ENCODE measurements around the gene XIRP1.
"Not testable (repeated sequence)": the region's sequence is repeated elsewhere in the genome, so short reads cannot be mapped to it uniquely, and the experiment has no call there.

The XIRP1 gene, protein sequence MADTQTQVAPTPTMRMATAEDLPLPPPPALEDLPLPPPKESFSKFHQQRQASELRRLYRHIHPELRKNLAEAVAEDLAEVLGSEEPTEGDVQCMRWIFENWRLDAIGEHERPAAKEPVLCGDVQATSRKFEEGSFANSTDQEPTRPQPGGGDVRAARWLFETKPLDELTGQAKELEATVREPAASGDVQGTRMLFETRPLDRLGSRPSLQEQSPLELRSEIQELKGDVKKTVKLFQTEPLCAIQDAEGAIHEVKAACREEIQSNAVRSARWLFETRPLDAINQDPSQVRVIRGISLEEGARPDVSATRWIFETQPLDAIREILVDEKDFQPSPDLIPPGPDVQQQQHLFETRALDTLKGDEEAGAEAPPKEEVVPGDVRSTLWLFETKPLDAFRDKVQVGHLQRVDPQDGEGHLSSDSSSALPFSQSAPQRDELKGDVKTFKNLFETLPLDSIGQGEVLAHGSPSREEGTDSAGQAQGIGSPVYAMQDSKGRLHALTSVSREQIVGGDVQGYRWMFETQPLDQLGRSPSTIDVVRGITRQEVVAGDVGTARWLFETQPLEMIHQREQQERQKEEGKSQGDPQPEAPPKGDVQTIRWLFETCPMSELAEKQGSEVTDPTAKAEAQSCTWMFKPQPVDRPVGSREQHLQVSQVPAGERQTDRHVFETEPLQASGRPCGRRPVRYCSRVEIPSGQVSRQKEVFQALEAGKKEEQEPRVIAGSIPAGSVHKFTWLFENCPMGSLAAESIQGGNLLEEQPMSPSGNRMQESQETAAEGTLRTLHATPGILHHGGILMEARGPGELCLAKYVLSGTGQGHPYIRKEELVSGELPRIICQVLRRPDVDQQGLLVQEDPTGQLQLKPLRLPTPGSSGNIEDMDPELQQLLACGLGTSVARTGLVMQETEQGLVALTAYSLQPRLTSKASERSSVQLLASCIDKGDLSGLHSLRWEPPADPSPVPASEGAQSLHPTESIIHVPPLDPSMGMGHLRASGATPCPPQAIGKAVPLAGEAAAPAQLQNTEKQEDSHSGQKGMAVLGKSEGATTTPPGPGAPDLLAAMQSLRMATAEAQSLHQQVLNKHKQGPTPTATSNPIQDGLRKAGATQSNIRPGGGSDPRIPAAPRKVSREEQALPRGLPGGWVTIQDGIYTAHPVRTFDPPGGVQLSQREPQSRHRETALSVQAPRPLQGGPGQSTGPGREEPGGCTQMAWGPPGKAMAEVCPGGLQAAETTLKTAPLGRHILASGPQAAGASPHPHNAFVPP (N-terminal part only)

GRCh38 chr3:39192490-39193092, at the start of gene XIRP1:
Gene XIRP1 (minus strand): TSS chr3:39192595. CDS start chr3:39189445, 3,150 bp downstream.
- DNase-seq (ENCODE audit: low spot score) (no peak), FAIRE-seq (no peak)

- FAIRE-seq (no peak), DNase-seq (ENCODE audit: low spot score) (no peak)
Measured at GRCh38 chr3:39241561-39241960, 49.2 kb upstream of the XIRP1 start.

GRCh38 chr3:39237027-39237426, 44.6 kb upstream of the XIRP1 start:
- no peak for DNase-seq (ENCODE audit: low spot score)
- no peak for FAIRE-seq

DNA sequence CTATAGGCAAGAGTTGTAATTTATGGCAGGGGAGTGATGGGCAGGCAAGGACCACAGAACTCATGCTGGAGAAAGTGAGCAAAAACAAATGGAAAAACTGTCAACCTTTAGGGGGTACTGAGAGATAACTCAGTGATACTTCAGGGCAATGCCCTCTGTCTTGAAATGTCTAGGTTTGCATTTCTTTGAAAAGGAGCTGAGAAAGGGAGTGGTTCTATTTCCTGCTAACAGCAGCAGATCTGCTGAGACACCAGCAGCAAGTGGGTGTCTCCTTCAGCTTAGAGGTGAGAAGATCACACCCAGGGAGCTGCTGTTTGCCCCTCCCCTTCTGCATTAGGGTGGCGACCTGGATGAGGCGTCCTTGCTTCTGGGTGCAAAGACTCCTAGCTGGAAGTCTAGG, 42.3 kb upstream of the XIRP1 start:
- FAIRE-seq (no peak), DNase-seq (ENCODE audit: low spot score) (no peak)

GRCh38 chr3:39232859-39233258, 40.5 kb upstream of the XIRP1 start:
- DNase-seq (ENCODE audit: low spot score), result no peak

DNA sequence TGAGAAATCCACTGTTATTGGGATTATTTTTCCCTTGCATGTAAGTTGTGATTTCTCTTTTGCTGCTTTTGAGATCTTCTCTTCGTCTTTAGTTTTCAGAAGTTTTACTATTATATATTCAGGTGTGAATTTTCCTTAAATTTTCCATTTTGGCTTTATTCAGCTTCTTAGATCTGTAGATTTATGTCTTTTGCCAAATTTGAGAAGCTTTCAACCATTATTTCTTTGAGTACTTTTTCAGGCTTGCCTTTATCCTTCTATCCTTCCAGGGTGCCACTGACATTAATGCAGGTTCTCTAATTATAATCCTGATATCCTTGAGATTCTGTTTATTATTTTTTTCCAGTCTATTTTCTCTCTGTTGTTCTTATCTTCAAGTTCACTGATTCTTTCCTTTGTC, 38.1 kb upstream of the XIRP1 start:
- no peak for DNase-seq (ENCODE audit: low spot score)
- no peak for FAIRE-seq

More at GRCh38 chr3:39232859-39233258, 40.5 kb upstream of the XIRP1 start:
- no peak for FAIRE-seq

GRCh38 chr3:39228496-39228895, 36.1 kb upstream of the XIRP1 start:
- DNase-seq (ENCODE audit: low spot score), result no peak
- no peak for FAIRE-seq

DNA sequence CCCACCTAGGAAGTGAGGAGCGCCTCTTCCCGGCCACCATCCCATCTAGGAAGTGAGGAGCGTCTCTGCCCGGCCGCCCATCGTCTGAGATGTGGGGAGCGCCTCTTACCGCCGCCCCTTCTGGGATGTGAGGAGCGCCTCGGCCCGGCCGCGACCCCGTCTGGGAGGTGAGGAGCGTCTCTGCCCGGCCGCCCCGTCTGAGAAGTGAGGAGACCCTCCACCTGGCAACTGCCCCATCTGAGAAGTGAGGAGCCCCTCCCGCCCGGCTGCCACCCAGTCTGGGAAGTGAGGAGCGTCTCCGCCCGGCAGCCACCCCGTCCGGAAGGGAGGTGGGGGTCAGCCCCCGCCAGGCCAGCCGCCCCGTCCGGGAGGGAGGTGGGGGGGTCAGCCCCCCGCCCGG, 35.2 kb upstream of the XIRP1 start:
- FAIRE-seq; DNase-seq (ENCODE audit: low spot score): not testable (repeated sequence)

GRCh38 chr3:39226106-39226741, 33.8 kb upstream of the XIRP1 start:
- FAIRE-seq (no peak), DNase-seq (ENCODE audit: low spot score) (no peak)

GRCh38 chr3:39224288-39224687, 31.9 kb upstream of the XIRP1 start:
- DNase-seq (ENCODE audit: low spot score), result no peak
- no peak for FAIRE-seq

DNA sequence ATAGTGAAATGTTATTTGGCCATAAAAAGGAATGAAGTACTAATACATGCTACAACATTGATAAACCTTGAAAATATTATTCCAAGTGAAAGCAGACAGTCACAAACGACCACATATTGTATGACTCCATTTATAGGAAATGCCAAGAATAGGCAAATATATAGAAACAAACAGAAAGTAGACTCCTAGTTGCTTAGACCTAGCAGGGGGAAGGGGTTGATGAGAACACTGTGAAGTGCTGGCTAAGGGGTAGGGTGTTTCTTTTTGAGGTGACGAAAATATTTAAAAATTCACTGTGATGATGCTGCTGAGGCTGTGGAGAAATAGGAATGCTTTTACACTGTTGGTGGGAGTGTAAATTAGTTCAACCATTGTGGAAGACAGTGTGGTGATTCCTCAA, 30.5 kb upstream of the XIRP1 start:
- DNase-seq (ENCODE audit: low spot score) (no peak), FAIRE-seq (no peak)

DNA sequence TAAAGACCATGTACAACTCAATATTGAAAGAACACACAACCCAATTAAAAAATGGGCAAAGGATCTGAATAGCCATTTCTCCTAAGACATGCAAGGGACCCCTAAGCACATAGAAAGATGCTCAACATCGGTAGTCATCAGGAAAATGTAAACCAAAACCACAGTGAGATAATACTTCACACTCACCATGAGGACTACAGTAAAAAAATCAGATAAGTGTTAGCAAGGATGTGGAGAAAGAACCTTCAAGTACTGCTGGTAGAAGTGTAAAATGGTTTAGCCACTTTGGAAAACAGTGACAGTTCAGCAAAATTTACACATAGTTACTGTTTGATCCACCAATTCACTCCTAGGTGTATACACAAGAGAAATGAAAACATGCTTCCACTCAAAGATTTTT, 30.1 kb upstream of the XIRP1 start:
- no peak for FAIRE-seq
- DNase-seq (ENCODE audit: low spot score), result no peak

DNA sequence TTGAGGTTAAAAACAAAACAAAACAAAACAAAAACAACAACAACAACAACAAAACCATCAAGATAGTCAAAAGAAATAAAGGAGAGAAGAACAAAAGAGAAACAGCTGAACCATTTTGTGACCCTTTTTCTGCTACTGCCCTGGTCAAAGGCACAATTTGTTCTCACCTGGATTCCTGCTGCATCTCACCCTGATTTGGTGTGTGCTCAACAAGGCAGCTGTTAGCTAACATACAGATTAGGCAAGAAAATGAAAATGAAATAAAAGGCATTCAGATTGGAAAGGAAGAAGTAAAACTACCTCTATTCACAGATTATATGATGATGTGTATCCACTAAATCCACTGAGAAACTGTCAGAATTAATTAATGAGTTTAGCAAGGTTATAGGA, 28.7 kb upstream of the XIRP1 start:
- DNase-seq (ENCODE audit: low spot score), result no peak
- no peak for FAIRE-seq

DNA sequence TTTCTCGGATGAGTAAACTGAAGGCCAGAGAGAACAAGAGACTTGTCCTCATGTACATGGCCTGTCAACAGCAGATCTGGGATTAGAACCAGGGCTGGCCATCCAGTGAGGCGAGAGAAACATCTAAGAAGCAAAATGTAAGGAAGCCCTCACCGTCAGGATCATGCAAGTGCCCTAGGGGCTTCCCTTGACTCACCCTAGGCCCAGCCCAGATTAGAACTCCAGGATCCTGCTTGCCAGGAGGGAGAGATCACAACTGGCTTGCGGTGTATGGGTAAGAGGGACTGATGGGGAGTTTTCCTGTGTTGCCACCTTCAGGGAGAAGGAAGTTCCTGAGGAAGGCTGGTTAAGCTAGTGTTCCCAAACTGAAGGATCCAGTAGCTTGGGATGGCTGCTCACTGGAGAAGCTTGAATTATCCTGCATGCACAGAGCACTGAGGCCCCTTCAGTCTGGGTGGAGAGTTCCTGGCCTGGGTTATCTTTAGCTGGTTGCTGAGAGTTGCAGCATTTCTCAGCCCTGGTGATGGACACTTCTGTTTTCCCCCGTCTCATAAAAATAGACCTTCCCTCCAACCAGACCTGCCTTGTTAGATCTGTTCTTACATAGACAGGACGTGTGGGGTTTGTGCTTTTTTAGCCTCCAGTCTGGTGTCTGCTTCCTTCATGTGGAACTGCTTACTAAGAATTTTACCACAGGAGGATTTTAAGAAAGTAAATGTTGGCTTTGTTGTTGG, 28.2 kb upstream of the XIRP1 start:
- FAIRE-seq (no peak), DNase-seq (ENCODE audit: low spot score) (no peak)

DNA sequence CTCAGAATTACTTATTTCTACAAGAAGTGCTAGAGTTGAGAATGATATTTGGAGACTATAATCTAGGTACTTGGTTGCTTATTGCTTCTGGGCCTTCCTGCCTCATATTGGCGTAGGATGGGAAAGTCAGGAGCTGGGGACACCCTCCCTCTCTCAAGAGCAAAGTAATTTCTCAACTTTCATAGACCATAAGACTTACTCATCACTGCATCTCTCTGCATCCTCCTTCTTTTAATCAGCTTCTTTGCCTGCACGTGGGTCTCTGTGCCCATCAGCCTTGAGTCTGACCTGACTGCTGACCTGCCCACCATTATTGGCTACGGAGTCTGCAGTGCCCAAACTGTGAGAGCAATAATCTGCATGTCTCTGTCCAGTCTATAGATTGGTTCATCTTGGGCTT, 27.3 kb upstream of the XIRP1 start:
- FAIRE-seq, result no peak
- DNase-seq (ENCODE audit: low spot score), result no peak

GRCh38 chr3:39216176-39216790, 23.9 kb upstream of the XIRP1 start:
- FAIRE-seq (no peak), DNase-seq (ENCODE audit: low spot score) (no peak)

- FAIRE-seq (no peak), DNase-seq (ENCODE audit: low spot score) (no peak)
Measured at GRCh38 chr3:39213613-39214012, 21.2 kb upstream of the XIRP1 start.

- FAIRE-seq (no peak), DNase-seq (ENCODE audit: low spot score) (no peak)
Measured at GRCh38 chr3:39212665-39213064, 20.3 kb upstream of the XIRP1 start.

DNA sequence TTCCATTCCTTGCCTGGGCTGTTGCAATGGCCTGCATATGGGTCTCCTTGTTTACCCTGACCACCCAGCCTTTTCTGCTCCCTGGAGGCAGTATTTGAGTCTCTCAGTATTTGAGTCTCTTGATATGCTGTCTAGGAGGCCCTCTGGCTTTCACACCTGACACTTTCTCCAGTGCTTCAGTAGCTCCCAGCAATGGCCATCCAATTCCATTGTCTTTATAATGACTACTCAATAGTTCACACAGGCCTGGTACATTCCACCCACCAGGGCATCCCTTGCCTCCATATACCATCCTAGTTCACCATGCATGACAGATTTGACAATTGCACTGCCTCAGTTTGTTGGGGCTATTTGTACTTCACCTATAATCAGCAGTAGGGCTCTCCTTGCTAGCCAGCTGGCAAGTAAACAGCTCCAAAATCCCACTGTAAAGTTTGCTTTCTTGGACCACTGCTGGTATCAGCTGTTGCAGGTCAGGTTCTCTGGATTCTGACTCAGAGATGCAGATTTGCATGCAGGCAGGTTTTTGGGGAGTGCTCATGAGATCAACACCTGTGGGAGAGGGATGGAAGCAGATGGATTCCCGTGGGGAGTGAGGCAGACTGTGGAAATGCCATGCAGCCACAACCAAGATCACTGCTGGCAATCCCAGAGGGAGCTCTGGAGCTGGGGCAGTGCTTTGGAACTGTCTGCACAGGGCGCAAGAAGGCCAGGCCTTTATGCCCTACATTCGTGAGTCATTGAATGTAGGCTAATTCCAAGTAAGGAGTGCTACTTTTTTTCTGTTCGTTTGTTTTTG, 19.1 kb upstream of the XIRP1 start:
- DNase-seq (ENCODE audit: low spot score) (no peak), FAIRE-seq (no peak)

Measured in RCC 7860 (cell line).